HG02759 (cell line): ENCODE measurements around the gene ETV4.
"Not testable (repeated sequence)": the region's sequence is repeated elsewhere in the genome, so short reads cannot be mapped to it uniquely, and the experiment has no call there.

Source experiments
- ATAC-seq: cut with Tn5 transposase; IDR thresholded peaks from one replicate; pipeline ENCODE4 v1.9.1; 2021; ENCODE audit warnings: mild to moderate bottlenecking, moderate library complexity; ENCODE audit not compliant: unreplicated experiment

Gene ETV4

DNA sequence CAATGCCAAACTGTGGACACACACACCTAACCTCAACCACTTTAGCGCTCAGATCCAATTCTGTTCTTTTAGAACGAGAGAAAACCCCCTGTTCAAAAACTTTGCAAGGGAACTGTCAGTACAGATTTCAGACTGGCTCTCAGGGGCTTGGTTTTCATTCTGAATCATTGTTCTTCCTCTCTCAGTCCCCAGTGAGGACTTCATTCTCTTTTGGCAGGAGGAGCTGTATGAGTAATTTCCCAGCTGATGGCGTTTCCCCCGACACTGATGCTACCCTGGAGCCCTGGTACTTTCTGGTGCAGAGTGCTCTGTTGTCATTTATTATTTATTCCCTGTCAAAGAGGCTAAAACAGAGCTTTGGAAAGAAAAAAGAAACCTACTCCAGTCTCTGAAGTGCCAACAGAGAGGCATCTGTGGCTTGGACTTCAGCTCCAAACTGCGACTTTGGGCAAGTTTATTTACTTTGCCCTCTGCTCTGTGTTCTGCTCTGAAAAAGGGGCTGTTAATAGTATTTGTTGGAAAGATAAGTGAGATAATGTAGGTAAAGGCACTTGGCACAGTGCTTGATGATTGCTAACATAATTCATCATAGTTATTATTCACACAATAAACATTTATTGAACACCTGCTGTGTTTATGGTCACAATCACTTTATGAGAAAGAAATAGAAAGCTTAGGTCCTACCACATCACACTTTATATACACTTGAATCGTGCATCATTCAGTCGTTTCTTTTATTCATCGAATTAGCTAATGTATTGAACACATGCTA, 28.3 kb downstream of the ETV4 start:
- peak; percentile 73 for ATAC-seq

DNA sequence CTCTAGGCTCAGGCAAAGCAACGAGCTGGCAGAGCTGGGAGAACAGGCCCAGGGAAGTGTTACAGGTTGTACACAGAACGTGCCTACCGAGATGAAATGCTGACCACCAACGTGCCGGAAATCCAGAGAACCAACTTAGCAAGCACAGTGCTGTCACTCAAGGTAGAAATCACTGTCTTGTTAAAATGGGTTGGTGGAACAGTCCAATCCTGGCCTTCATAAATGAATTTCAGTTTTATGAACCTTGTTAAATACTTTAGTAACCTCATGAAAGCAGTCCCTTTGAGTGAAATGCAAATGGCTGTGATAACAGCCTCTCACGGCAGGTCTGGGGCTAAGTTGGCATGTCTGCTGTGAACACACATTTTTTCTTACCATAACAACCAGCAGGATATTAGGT, 29.0 kb downstream of the ETV4 start:
- peak; percentile 21 for ATAC-seq

DNA sequence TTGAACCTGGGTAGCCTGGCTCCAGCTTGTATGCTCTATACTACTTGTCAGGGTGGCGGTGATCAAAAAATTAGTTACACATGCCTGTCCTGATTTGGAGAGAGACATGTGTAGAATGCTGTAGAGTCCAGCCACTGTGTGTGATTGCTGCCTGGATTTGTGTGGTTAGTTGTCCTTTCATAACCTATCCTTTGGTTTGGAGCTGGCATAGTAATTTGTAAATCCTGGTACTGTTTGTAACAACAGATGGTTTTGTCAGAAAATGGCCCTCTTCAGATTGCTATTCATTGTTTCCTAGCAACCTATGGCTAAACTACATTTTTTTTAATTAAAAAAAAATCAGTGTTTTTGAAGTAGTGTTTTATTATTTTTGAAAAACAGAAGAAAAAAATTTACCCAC, 30.5 kb downstream of the ETV4 start:
- no peak for ATAC-seq

DNA sequence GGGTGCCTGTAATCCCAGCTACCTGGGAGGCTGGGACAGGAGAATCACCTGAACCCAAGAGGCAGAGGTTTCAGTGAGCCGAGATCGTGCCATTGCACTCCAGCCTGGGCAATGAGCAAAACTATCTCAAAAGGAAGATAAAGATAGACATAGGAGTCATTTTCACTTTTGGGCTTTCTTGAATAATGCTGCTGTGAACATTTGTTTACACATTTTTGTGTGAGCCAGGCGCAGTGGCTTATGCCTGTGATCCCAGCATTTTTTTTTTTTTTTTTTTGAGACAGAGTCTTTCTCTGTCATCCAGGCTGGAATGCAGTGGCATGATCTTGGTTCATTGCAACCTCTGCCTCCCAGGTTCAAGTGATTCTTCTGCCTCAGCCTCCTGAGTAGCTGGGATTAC, 34.9 kb downstream of the ETV4 start:
- ATAC-seq, result not testable (repeated sequence)

DNA sequence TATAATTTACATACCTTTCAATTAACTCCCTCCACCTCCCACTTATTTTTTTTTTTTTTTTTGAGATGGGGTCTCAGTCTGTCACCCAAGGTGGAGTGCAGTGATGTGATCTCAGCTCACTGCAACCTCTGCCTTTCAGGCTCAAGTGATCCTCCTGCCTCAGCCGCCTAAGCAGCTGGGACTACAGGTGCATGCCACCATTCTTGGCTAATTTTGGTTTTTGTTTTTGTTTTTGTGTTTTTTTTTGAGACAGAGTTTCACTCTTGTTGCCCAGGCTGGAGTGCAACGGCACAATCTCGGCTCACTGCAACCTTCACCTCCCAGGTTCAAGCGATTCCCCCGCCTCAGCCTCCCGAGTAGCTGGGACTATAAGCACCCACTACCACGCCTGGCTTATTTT, 36.7 kb downstream of the ETV4 start:
- not testable (repeated sequence) for ATAC-seq

DNA sequence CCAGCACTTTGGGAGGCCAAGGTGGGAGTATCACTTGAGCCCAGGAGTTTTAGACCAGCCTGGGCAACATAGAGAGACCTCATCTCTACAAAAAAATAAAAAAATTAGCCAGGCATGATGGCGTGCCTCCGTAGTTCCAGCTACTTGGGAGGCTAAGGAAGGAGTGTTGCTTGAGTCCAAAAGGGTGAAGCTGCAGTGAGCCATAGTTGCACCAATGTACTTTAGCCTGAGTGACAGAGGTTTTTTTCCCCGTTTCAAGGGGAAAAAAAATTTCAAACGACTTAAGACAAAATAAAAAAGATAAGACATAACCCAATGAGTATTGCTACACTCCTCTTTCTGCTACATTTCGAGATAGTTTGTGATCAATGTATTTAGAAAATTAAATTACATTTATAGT, 55.5 kb downstream of the ETV4 start:
- ATAC-seq, result no peak

DNA sequence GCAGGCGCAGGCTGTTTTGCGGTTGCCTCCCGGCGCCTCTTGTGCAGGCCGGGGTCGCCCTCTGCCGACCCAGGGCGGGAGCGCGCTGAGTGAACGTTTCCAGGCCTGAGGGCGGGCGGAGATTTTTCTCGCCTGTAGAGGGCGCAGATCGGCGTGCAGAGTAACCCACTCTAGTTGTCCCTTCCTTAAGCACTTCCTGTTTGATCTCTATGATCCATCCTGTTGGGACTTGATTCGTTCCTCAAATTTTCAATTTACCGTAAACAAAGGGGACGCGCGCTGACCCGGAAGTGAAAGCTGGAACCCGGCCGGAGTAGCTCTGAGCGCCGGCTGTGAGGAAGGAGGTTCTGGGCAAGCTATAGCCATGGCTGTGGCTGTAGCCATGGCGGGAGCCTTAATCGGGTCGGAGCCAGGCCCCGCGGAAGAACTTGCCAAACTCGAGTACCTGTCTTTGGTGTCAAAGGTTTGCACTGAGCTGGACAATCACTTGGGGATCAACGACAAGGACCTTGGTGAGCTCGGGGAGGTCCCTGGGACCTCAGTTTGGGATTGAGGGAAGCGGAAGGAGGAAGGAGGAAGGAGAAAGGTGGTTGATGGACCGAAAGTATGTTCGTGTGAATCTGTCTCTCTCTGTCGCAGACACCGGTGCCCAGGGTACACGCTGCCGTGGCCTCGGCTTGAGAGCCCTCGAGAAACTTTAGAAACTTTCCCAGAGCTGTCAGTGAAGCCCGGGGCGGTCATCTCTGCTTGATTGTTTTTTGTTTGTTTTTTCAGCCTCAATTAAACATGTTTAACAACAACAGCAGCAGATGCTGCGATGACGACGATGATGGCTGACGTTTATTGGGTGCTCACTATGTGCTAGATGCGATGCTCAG, 62.2 kb downstream of the ETV4 start, which contains the start of gene DHX8:
DHX8 (plus strand) TSS at position 302 of the 878 bp plus-strand sequence; CDS start at position 365, 63 bp downstream.
- ATAC-seq, result peak; percentile 95

DNA sequence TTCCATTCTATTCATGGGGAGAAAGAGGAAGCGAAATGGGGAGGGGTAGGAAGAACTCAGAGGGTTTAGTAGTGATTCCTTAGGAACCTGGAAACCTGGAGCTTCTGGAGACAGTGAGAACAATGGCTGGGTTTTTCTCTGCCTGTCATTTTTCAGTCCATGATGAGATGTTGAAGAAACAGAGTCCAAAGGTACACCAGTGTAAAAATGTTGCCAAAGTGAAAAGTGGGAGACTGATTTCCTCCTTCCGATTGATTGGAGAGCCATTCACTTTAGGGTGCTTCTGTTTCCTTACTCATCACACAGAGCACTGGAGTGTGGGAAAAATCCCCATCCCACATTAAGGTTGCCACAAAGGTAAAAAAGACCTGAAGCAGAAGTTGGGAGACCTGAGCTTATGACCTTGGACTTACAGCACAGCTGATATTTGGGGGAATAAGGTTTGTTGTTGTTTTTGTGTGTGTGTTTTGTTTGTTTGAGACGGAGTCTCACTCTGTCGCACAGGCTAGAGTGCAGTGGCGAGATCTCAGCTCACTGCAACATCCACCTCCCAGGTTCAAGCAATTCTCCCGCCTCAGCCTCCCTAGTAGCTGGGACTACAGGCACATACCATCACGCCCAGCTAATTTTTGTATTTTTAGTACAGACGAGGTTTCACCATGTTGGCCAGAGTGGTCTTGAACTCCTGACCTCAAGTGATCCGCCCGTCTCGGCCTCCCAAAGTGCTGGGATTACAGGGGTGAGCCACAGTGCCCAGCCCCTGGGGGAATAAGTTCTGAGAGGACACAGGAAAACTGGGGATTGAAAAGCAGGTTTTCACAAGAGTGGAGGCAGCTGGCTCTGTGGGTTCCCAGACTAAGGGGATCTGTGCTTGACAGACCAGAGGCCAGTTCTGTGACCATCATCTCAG, 63.8 kb downstream of the ETV4 start:
- ATAC-seq, result no peak

DNA sequence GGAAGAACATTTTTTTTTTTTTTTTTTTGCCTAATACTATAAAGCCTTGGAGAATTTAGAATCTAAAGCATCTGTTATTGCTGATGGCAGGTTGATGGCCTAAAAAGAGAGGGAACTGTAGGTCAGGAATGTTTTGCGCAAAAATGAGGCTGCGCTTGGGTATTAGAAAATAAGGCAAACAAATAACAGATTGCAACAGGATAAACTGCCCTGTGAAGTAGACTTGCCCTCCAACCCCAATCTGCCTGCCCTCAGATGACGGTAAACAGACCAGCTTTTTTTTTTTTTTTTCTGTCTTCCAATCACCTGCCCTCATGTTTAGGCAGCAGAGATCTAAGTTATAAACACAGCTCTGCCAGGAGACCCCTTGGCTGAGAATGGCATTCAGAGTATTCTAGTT, 66.2 kb downstream of the ETV4 start:
- ATAC-seq, result no peak
